ENCODE results near the gene MED12. TPM values are rescaled to one million over a fixed set of nuclear protein-coding genes. Genes with fewer than 3 reads are reported as not detected.

MED12 gene
- total RNA-seq, 2 donors from 2014 or later: 29.4 to 82.3 TPM

- no peak for DNase-seq (ENCODE audit: low spot score)
- Histone ChIP-seq H3K4me3 (no peak within 1 kb of the TSS), H3K27ac (no peak within 1 kb of the TSS), H3K4me1 (replicated peaks) (no peaks in the 10 kb centered on the region), H3K9me3 (no peaks in the 10 kb centered on the region), H3K36me3 (no peaks in the 10 kb centered on the region), H3K27me3 (replicated peaks; ENCODE audit: insufficient read depth) (no peaks in the 10 kb centered on the region)
- intact Hi-C loops (cut with DNase I): no loop called here
- no peak for TF ChIP-seq CTCF (IDR thresholded peaks at IDR 0.05)
- TF ChIP-seq POLR2A (IDR thresholded peaks at IDR 0.05): peak; percentile 9
- 59% methylated on average over 8 of the region's 8 CpGs for WGBS
Measured at GRCh38 chrX:71111141-71111843, 7.1 kb upstream of the MED12 start, which contains the start of gene IL2RG. Gene IL2RG, minus strand, starts transcription at chrX:71111577. Its CDS starts 38 bp downstream, at chrX:71111539.

- H3K4me1 ChIP-seq (replicated peaks): no peaks in the 10 kb centered on the region
- H3K9me3 ChIP-seq: no peaks in the 10 kb centered on the region
- H3K36me3 ChIP-seq: no peaks in the 10 kb centered on the region
- no peak overlapping the region for H3K27ac ChIP-seq
- no peaks in the 10 kb centered on the region for H3K27me3 ChIP-seq (replicated peaks; ENCODE audit: insufficient read depth)
- WGBS: 67% methylated on average over 5 of the region's 5 CpGs
- no peak for TF ChIP-seq POLR2A (IDR thresholded peaks at IDR 0.05)
- DNase-seq (ENCODE audit: low spot score): no peak
- intact Hi-C loops (cut with DNase I): no loop called here
- H3K4me3 ChIP-seq: no peak overlapping the region
Measured at GRCh38 chrX:71111921-71112431, 6.4 kb upstream of the MED12 start.

- Histone ChIP-seq H3K9me3 (no peaks in the 10 kb centered on the region), H3K36me3 (no peaks in the 10 kb centered on the region), H3K27me3 (replicated peaks; ENCODE audit: insufficient read depth) (no peaks in the 10 kb centered on the region), H3K4me1 (replicated peaks) (no peaks in the 10 kb centered on the region), H3K4me3 (no peak overlapping the region), H3K27ac (no peak overlapping the region)
- intact Hi-C loops (cut with DNase I): no loop called here
- no peak for DNase-seq (ENCODE audit: low spot score)
- TF ChIP-seq POLR2AphosphoS5 (IDR thresholded peaks at IDR 0.05) (no peak), POLR2A (IDR thresholded peaks at IDR 0.05) (no peak), CTCF (IDR thresholded peaks at IDR 0.05) (no peak)
- 82% methylated on average over 10 of the region's 10 CpGs for WGBS
Measured at GRCh38 chrX:71117358-71117757, 1.0 kb upstream of the MED12 start.

- Histone ChIP-seq H3K4me3 (peak overlapping the region; percentile 46 to 50), H3K27me3 (replicated peaks; ENCODE audit: insufficient read depth) (no peaks in the 10 kb centered on the region), H3K27ac (peak overlapping the region; percentile 80 to 87), H3K36me3 (no peaks in the 10 kb centered on the region), H3K4me1 (replicated peaks) (no peaks in the 10 kb centered on the region), H3K9me3 (no peaks in the 10 kb centered on the region)
- WGBS: 1% methylated on average over 14 of the region's 17 CpGs
- intact Hi-C loops (cut with DNase I): no loop called here
- TF ChIP-seq POLR2A (IDR thresholded peaks at IDR 0.05) (no peak), POLR2AphosphoS5 (IDR thresholded peaks at IDR 0.05) (no peak), CTCF (IDR thresholded peaks at IDR 0.05) (no peak)
- DNase-seq (ENCODE audit: low spot score): no peak
Measured at GRCh38 chrX:71118985-71119535, 664 bp downstream of the MED12 start.

GRCh38 chrX:71128166-71128833 is 9.9 kb downstream of the MED12 start:
- Histone ChIP-seq H3K36me3 (no peaks in the 10 kb centered on the region), H3K9me3 (no peaks in the 10 kb centered on the region), H3K27ac (no peak overlapping the region), H3K27me3 (replicated peaks; ENCODE audit: insufficient read depth) (no peaks in the 10 kb centered on the region), H3K4me1 (replicated peaks) (no peaks in the 10 kb centered on the region), H3K4me3 (no peak overlapping the region)
- intact Hi-C loops (cut with DNase I): loop anchor here (10.0 kb wide), 1 partner anchor 133 kb away; no protein-coding TSS in a partner anchor
- no peak for DNase-seq (ENCODE audit: low spot score)
- WGBS: 63% methylated on average over 12 of the region's 12 CpGs
- TF ChIP-seq POLR2AphosphoS5 (IDR thresholded peaks at IDR 0.05) (no peak), POLR2A (IDR thresholded peaks at IDR 0.05) (no peak), CTCF (IDR thresholded peaks at IDR 0.05) (no peak)
